Measurements from ENCODE around the gene SFSWAP.

SFSWAP gene

GRCh38 chr12:131836714-131837397 lies 126.0 kb downstream of the SFSWAP start:
- no peak for DNase-seq

- no peak for DNase-seq
These were observed 129.9 kb downstream of the SFSWAP start for GRCh38 chr12:131840643-131841416.

- no peak for DNase-seq
These were observed 130.7 kb downstream of the SFSWAP start for GRCh38 chr12:131841547-131841946.

- no peak for DNase-seq
These were observed 131.3 kb downstream of the SFSWAP start for GRCh38 chr12:131842169-131842568.

GRCh38 chr12:131843527-131843926 lies 132.6 kb downstream of the SFSWAP start:
- no peak for DNase-seq

GRCh38 chr12:131844140-131844539 lies 133.2 kb downstream of the SFSWAP start:
- DNase-seq = no peak

GRCh38 chr12:131844656-131845055 lies 133.8 kb downstream of the SFSWAP start:
- no peak for DNase-seq

GRCh38 chr12:131845121-131845520 lies 134.2 kb downstream of the SFSWAP start:
- DNase-seq = no peak

- DNase-seq = no peak
These were observed 136.6 kb downstream of the SFSWAP start for GRCh38 chr12:131847456-131847855.

- no peak for DNase-seq
These were observed 137.9 kb downstream of the SFSWAP start for GRCh38 chr12:131848753-131849152.

Measured in activated effector memory CD4-positive, alpha-beta T cell treated with anti-CD3 and anti-CD28 coated beads, Interleukin-2, amount 50 U/mL, for 16 hours (primary cell).